HS-5 (cell line): ENCODE measurements around the gene PNPO.

Experiments
- DNase-seq: peaks from one replicate; pipeline ENCODE4 v3.0.0-alpha.2; 2012; ENCODE audit warnings: low read depth

PNPO gene

DNA sequence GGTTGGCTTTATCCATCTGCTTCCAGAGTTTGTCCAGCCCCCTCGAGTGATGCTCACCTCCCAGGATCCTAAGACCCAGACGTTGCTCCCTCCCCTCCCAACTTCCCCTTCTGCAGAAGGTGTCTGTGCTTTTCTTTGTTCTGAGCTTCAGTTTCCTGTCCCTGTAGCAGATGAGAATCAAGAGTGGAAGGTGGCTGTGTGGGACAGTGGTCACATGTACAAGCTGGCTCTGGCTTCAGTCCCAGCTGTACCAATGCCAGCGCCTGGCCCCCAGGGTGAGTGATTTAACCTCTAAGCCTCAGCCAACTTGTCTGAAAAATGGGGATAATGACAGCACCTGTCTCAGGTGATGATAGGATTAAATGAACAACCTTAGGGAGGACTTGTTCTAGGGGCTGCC is 8.6 kb downstream of the PNPO start:
- DNase-seq: no peak

DNA sequence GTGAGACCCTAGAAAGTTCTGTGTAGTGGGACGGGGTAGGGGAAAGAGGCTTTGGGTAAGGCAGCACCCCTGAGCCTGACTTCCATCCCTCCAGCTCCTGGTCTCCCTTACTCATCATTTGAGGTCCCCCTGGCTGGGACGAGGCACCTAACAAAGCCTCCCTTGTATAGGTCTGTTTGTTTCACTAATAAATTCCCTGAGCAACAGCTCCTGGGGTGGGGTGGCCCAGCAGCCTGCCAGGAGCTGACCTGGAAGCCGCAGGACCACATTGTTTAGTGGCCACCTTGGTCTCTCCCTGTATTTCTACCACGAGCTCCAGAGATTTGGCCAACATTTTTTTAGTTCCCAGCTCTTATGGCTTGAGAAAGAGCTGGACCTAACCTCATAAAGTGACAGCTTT is 9.1 kb downstream of the PNPO start:
- DNase-seq: no peak

DNA sequence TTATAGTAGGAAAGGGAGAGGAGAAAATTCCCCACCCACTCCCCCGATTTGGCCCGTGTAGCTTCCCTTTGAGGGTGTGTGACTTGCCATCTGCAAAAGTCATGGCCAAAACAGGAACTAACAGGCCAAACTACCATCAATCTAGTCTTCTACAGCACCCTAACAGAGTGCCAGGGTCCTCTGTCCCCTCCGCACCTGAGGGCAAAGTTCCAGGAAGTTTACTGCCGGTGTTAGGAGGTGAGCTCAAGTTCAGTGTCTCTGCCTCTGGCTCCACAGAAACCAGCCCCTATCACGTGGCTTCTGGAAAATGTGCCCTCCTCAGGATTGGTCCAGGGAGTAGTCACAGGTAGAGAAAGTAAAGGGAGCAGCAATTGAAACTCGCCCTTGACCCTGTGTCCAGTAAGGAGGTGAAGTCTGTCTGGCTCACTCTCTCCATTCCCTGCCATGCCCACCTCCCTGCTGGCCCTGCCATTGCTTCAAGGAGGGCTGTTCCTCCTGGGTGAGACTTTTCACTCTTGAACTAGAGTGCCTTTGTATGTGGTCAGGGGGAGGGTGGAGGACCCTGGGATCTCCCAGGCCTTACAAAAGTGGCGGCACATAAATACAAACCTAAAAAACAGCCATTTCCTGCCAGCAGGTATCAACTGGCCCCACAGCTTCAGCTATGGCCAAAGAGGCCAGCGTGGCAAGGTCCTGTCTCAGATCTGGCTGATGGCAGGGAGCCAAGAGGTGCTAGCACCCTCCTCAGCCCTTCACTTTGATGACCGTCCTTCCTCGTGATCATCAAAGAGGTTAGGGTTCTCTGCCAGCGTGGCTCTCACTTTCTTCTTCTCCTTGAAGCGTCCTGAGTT is 11.0 kb downstream of the PNPO start:
- DNase-seq: no peak

DNA sequence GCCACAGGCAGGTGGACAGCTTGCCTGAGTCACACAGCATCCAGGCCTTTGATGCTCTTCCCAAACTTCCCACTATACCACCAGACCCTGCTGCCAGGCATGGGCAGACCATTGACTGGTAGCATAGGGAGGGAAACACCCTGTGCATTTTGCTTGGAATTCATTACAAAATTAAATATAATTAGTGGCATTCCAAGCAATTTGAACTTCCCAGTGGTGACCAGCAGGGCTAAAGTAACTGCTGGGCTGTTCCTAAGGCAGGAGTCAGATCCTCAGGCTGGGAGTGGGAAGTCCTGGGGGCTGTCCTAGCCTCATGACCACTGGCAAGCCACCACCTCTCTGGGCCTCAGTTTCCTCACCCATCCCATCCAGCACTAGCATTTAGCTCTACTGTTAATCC is 12.5 kb downstream of the PNPO start:
- DNase-seq: no peak

DNA sequence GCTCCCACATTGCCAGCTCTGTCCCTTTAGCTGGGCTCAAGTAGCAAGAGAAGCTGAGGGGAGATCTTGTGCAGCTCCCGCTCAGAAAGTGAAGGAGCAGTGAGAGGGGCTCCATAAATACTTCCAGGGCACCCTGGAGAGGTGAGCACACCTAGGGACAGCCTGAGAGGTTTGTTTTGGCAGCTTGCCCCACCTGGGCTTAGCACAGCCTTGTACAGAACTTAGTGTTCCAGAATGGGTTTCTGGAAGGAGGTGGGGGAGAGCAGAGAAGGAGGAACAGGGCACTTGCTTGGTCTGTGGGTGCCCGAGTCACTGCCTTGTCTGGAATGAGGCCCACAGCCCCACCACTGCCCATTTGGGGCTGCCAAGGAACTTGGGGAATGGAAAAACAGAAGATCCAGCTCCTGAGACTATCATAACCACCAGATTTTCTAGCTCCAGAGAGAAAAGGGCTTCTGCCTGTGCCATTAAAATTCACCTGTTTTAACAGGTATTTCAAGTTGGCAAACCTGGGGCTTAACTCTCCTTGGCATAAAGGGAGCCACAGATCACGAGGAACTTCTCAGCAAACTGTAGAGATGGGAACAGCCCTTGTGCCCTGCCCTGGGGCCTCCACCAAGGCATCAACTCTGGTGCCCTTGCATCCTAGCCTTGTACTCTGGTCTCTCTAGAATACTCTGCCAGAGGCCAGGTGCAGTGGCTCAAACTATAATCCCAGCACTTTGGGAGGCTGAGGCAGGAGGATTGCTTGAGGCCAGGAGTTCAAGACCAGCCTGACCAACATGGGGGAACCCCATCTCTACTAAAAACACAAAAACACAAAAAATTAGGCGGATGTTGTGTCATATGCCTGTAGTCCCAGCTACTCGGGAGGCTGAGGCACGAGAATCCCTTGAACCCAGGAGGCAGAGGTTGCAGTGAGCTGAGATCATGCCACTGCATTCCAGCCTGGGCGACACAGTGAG is 14.4 kb downstream of the PNPO start:
- DNase-seq: no peak

DNA sequence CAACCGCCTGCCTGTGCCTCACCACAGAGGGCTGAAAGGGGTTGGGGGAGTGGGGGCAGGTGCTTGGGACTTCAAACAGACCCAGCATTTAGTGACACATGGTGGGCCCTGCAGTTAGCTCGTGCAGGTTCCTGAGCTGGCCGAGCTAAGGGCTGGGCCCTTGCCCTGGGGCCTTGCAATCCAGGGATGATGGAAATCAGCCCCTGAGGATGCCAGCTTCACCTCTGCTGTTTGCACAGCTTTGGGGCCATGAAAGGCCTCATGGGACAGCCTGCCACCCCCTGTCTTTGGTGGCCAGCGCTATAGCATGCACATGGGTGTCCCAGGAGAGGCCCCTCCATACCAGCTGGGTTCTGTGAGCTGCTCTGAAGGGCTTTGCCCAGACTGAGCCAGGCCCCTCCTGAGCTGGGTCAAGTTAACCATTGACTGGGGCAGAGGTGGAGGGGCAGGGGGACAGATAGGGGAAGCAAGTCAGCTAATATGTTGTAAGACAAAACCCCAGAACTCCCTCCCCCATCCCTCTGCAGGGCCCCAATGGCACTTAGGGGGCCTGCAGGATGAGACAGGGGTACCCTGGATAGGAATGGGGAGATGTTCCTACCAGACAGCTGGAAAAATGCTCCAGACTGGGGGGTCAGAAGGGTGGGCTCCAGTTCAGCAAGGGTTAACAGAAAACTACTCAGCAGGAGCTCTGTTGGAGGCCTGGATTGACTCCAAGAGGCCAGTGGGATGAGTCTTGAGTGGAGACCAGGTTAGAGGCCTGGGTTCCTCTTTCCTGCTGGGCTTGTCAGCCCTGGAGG is 15.6 kb downstream of the PNPO start:
- DNase-seq: no peak

- no peak for DNase-seq
Observed at GRCh38 chr17:47957591-47958490, 16.5 kb downstream of the PNPO start, which contains the start of gene PRR15L. TSS of gene PRR15L (minus strand) at chr17:47957883. CDS start at chr17:47953234, 4,649 bp downstream.

DNA sequence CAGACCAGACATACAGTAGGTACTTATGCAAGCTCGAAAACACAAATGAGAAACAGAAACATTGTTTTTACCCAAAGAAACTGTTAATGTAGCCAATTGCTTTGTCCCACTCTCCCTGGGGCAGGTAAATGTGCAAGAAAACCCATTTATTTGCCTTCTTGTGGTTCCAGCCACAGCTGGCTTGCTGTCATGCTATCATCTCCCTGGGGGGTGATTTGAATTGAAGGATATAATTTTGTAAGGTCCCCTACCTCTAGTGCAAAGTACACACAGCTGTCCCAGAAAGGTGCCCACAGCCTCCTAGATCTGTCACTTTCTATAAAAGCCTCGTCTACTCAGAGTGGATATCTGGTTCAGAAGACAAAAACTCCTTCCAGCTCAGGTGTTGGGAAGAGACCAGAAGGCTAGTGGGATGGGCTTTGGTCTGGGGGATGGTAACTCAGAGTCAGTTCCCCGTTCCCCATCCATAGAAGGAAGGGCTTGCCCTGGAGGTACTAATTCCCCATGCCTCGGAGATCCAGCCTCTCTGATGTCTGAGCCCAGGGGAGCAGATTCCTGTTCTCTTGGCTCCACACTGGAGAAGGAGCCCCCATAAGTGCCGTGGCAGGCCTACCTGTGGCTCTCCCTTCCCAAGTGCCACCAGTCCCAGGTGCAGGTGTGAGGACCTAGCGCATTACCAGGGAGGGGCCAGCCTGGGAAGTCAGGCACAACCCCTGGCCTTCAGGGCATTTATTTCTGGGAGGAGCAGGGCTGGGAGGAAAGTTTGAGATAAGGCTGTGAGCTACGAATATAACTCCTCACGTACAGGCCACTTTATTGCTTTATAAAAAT is 18.7 kb downstream of the PNPO start:
- DNase-seq: no peak

DNA sequence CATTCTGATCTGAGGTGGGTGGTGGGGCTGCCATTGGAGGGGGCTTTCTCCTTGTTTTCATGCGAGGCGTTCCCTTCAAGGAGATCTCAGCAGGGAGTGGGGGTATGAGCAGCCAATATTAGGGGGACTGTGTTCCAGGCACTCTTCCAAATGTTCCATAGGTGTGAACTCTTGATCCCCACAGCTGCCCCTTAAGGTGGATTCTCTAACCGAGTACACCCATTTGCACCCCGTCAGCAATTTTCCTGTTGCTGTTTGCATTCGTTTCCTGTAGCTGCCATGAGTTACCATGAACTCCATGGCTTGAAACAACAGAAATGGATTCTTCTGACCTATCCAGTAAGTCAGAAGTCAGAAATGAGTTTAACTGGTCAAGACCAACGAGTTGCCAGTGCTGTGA is 20.0 kb downstream of the PNPO start:
- DNase-seq: no peak

- DNase-seq: no peak
Observed at GRCh38 chr17:47962901-47963300, 21.5 kb downstream of the PNPO start.

DNA sequence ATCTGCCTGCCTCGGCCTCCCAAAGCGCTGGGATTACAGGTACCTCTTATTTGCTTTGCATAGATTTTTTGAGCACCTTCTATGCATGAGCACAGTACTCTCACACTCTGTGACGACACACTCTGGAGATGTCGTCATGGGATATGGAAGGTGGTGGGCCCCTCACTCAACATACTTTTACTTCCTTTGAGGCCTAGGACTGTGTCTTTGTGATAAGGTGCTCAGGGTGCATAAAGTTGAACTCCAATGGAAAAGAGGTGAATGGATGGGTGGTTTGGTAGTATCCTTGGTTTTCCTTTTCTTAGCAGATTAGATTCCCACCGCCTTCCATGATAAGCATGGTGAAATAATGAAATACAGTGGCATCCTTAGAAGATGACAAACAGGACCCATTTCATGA is 23.5 kb downstream of the PNPO start:
- DNase-seq: no peak

- no peak for DNase-seq
Observed at GRCh38 chr17:47966079-47966519, 24.7 kb downstream of the PNPO start.

- DNase-seq: peak; percentile 86
Observed at GRCh38 chr17:47967607-47968252, 26.4 kb downstream of the PNPO start.

DNA sequence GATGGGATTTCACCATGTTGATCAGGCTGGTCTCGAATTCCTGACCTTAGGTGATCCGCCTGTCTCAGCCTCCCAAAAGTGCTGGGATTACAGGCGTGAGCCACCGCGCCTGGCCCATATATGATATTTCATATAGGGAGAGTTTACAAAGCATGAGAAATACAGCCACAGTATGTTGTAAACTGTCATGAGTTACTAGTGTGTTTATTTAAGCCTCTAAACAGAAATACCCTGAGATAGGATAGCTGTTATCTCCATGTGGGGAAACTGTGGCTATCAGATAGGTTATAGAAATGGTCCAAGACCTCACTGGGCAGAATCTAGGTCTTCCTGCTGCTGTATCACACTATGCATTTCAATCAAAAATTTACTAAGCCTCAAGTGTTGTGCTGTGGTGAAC is 27.5 kb downstream of the PNPO start:
- no peak for DNase-seq

- no peak for DNase-seq
Observed at GRCh38 chr17:47969930-47970724, 28.8 kb downstream of the PNPO start.

DNA sequence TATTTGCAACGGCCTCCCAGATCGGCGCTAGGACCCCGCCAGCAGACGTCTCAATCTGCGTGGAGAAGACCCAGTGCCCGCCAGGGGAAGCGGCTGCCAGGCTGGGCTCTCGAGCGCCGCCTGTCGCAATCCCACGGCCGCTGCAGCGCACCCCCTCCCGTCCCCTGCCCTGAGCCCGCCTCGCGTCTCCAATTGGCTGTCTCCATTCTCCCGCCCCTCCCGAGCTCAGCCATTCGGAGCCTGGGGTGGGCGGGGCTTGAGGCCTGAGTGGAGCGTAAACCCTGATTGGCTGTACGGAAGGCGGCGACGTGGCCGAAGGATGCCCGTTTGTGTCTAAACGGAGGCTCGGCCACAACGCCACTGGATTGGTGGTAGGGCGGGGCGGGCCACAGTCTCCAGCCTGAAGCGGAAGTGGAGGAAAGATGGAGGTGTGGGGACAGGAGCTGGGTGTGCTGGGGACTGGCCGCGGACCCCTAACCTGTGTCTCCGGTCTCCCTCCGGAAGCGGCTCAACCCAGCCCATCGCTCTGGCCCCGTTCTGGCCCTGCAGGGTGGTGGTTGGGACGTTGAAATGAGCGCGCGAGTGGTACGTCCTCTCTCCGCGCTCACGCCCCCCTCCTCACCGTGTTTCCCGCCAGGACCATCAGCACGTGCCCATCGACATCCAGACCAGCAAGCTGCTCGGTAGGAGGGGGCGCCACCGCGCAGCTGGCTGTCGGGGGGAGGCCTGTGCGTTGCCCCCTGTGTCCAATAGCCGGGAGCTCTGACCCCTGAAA is 29.5 kb downstream of the PNPO start, which contains the start of gene CDK5RAP3:
Gene CDK5RAP3, plus strand, starts transcription at position 389 of the 775 bp plus-strand sequence. Its CDS starts 34 bp downstream, at position 423.
- DNase-seq: peak; percentile 94

DNA sequence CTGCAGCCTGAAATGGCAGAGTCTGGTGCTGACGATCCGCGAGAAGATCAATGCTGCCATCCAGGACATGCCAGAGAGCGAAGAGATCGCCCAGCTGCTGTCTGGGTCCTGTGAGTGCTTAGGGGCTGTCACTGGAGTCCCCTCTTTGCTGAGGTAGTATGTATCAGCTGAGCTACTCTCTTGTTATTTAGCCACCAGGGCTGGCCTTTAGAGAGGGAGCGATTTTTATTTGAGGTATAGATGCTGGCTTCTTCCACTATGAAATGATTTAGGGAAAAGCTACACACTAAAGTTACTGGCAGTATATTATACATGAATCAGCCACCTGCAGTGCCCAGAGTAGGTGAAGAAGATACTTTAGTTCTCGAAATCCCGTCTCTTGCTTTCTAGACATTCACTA is 32.2 kb downstream of the PNPO start:
- DNase-seq: no peak
